ENCODE data around the gene FKBP7.

GRCh38 chr2:178455947-178456346 lies 22.5 kb downstream of the FKBP7 start:
- TF ChIP-seq CTCF (conservative IDR thresholded peaks at IDR 0.05; ENCODE audit: low read depth, low read length) (no peak), EZH2 (IDR thresholded peaks at IDR 0.05; ENCODE audit: borderline replicate concordance, low read depth, low read length, poor library complexity, severe bottlenecking) (no peak)

All from A673 (cell line).